ENCODE results near the gene EHBP1L1.
"Not testable (repeated sequence)": the region's sequence is repeated elsewhere in the genome, so short reads cannot be mapped to it uniquely, and the experiment has no call there.

The EHBP1L1 gene

DNA sequence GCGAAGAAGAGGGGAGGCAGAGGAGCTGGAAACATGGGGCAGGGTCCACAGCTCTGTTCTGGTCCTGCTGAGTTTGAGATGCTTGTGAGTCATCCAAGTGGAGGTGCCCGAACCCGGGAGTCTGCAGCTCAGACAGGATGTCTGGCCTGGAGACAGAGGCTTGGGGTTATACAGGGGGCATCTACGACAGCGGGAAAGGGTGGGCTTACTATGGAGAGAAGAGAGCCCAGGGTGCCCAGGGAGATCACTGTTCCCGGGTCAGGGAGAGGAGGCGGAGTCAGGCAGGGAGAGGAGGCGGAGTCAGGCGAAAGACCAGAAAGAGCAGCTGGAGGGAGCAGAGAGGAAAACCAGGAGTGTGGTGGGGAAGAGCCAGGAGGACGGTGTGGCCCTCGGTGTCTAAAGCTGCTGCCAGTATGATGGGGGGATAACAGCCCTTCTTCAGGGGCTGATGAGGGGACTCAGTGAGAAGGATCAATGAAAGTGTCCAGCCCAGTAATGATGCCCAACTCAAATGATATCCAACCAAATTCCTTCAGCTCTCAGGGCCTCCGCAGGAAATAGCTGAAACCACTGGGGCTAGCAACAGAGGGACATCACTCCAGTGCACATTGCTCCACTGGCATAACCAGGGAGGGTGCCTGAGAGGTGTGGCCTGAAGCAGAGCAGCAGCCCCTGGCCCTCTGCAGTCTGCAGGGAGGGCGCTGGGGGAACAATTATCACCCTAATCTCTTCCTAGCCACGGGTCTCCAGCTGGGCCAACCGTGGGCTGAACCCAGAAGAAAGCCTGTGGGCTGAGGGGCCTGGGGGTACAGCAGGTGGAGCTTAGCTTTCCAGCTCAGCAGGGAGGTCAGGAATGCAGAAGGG is 15.1 kb upstream of the EHBP1L1 start:
- DNase-seq (ENCODE audit: low spot score), result no peak

DNA sequence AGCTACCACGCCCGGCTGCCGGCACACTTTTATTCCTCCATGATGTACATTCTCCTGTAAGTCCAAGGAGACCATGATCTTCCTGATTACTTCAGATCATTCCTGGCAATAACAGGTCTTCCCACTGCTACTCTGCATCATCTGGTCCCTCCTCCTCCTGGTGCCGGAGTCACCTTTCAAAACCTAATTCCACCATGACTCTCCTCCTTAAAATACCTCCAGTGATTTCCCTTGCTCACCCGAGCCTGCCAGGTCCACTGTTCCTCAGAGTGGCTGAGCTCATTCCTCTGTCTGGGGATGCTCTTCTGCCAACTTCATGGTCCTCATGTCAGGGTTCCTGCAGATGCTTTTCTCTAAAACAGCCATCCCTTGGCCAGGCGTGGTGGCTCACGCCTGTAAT is 13.8 kb upstream of the EHBP1L1 start:
- DNase-seq (ENCODE audit: low spot score), result no peak

DNA sequence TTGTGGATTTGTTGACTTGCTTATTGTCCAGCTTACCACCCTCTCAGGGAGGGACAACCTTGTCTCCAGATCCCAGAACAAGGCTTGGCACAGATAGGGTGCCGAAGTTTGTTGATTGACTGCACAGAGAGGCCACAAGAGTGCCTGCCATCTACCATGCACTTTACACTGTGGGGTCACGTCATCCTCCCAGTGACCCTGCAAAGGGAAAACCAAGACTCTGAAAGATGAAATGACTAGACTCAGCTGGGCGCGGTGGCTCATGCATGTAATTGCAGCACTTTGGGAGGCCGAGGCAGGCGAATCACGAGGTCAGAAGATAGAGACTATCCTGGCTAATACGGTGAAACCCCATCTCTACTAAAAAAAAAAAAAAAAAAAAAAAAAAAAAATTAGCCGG is 13.1 kb upstream of the EHBP1L1 start:
- no peak for DNase-seq (ENCODE audit: low spot score)

DNA sequence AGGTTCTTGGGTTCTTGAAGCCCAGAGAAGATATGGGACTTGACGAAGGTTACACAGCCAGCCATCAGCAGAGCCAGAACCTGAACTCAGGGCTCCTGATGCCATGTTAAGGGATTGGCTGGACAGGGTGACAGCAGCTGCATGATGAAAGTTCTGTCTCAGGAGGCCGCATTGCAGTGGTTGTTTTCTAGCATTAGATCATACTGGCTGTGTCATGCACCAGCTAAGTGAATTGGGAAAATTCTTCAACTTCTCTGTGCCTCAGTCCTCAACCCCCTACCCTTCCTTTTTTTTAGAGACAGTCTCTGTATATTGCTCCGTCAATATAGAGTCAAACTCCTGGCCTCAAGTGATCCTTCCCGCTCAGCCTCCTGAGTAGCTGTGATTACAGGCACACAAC is 12.3 kb upstream of the EHBP1L1 start:
- DNase-seq (ENCODE audit: low spot score), result no peak

DNA sequence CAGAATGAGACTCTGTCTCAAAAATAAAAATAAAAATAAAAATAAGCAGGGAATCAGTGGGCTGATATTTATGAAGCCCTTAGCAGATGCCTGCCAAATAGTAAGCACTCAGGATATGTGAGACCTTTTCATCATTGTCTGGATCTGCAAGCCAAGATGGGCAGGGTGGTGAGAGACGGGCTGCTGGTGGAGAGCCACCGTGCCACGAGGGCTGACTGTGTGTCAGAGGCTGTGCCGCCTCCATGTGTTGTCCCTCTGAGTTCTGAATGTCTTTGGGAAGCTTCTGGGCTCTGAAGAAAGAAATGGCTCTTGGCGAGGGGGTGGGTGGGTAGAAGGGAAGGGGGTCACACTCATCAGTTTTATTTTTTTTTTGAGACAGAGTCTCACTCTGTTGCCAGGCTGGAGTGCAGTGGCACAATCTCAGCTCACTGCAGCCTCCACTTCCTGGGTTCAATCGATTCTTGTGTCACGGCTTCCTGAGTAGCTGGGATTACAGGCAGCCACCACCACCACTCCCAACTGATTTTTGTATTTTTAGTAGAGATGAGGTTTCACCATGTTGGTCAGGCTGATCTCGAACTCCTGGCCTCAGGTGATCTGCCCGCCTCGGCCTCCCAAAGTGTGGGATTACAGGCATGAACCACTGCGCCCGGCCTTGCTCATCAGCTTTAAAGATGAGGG is 10.8 kb upstream of the EHBP1L1 start:
- DNase-seq (ENCODE audit: low spot score), result not testable (repeated sequence)

DNA sequence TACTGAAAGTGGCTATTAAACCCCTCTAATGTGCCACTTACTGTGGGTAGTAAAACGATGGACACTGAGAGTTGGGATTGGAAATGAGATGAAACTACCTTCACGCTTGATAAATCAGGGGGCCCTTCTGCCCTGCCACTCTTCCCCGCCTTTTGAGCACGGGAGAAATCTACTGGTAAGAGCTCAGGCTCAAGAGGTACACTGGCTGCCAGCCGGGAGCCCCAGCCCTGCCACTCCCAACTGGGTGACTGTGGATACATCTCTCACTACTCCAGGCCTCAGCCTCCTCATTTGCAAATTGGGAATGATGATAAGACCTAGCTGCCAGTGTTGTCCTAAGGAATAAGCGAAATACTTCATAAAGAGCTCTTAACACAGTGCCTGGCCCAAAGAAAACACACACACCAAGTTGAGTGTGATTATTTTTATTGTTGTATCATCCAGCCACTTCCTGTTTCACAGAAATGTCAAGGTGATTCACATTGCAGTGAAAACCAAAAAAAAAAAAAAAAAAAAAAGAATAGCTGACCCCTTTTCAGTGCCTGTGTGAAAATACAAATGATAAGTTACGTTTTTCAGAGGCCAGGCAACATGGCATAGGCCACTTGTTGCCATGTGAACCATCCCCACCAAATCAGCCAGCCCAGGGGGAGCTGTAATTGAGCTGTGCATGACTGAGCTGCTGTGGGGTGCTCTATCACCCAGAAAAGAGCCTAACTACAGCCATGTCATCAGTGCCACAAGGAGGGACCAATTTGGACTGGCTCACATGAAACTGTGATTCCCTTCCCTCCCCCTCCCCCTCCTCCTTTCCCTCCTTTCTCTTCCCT is 10.0 kb upstream of the EHBP1L1 start:
- DNase-seq (ENCODE audit: low spot score), result no peak

DNA sequence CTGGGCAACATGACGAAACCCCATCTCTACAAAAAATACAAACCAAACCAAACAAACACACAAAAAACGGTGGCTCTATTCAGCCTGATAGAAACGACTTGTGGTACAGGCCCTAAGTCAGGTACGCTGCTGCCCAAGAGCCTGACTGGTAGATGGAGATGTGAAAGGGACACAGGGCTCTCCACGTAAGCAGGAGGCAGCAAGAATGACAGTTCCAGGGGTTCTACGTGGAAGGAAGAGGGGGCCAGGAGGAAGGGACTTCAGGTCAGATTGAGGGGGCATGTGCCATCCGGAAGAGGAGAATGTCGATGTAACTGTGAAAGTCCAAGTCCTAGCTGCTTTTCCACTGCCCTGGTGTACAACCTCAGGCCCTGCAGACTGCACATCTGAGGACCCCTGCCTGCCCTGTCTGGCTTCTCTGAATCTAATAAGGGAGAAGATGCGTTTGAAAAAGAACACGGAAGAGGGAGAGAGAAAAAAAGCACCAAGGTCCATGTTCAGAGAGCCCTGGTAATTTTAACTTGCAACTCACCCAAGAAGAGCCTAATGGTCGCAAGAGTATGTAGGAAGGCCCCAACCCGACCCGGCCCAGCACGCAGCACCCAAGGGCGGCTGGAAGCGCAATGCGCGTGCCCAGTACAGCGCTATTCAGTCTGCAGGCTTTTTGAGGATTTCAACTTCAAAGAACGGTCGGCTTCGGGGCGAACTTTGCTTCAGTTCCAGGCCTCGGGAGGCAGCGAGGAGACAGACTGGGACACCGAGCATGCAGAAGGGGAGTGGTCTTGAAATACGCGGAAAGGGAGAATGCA is 6.5 kb upstream of the EHBP1L1 start:
- DNase-seq (ENCODE audit: low spot score), result no peak

DNA sequence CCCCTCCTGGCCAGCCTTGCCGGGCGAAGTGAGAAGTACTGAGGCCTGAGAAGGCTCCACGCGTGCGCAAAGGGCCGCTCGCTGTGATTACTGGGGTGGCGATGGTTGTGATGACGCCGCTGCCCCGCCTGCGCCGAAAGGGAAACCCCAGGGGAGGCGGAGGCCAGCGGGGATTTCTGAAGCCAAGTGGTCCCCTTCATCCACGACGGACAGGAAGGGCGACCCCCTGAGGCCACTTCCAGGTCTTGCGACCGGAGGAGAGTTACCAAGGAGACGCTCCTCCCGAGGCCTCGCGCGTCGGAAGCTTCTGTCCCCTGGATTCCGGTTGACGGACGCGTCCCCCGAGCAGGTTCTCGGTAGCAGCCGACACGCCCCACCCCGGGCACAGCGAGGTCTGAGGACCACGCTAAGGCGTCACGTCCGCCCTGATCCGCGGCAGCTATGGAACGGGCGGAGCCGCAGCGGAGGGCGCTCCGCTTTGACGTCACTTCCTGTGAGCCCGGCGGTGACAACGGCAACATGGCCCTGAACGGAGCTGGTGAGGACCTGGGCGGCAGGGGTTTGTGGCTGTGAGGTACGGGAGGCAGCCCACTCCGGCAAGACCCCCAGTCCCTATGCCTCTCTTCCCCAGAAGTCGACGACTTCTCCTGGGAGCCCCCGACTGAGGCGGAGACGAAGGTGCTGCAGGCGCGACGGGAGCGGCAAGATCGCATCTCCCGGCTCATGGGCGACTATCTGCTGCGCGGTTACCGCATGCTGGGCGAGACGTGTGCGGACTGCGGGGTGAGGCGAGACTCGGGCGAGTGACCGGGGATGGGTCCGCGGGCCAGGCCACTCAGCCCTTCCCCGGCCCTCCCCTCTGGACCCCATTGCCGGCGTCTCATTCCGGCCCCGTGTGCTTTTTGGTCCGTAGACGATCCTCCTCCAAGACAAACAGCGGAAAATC is 5.6 kb upstream of the EHBP1L1 start, which contains the start of gene ZNRD2:
TSS of gene ZNRD2 (plus strand) at position 505 of the 946 bp plus-strand sequence. CDS start at position 520, 15 bp downstream.
- peak; percentile 95 for DNase-seq (ENCODE audit: low spot score)

DNA sequence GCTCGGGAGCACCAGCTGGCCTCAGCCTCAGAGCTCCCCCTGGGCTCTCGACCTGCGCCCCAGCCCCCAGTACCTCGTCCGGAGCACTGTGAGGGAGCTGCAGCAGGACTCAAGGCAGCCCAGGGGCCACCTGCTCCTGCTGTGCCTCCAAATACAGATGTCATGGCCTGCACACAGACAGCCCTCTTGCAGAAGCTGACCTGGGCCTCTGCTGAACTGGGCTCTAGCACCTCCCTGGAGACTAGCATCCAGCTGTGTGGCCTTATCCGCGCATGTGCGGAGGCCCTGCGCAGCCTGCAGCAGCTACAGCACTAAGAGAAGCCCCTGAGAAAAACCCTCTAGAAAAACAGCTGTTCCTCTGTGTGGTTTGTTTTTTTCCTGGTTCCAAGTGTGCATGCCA is 4.4 kb upstream of the EHBP1L1 start:
- DNase-seq (ENCODE audit: low spot score), result no peak

DNA sequence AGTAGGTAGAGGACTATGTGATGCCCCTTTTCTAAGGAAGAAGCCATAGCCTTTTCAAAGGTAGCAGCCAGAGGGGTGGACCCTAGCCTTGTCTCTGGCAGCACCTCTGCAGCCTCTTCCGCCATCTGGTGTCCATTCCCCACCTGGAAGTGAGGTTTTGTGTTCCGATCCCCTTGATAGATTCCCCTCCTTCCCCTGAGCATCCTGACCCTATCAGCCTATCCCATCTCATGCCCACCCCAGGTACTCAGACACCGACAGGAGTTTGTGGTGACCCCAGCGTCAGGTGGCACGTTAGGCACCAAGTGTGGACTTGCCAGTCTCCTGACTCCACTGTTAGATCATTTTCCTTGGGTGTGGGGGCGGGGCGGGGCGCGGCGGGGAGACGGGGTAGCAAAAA is 3.9 kb upstream of the EHBP1L1 start:
- no peak for DNase-seq (ENCODE audit: low spot score)

DNA sequence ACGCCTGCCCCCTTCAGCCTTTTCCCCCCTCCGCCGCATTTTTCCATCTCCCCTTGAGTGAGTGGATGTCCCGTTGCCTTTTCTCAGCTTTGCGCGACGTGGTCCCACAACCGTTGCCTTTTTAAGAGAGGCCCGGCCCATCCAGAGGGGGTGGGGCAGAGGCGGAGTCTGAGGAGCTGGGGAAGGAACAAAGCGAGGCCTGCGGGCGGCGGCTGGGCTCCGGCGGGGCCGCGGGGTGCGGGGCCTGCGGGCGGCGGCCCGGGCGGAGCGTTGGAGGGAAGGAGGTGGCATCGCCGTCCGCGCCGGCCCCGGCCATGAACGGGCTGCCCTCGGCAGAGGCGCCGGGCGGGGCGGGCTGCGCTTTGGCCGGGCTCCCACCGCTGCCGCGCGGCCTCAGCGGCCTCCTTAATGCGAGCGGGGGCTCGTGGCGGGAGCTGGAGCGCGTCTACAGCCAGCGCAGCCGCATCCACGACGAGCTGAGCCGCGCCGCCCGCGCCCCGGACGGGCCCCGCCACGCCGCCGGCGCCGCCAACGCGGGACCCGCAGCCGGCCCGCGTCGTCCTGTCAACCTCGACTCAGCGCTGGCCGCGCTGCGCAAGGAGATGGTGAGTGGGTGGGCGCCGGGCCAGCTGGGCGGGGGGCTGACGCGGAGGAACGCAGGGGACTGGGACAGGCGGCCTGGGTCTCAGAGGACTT is 3.3 kb upstream of the EHBP1L1 start, which contains the start of gene FAM89B:
TSS of gene FAM89B (plus strand) at position 183 of the 696 bp plus-strand sequence. CDS start at position 315, 132 bp downstream.
- peak; percentile 79 for DNase-seq (ENCODE audit: low spot score)

DNA sequence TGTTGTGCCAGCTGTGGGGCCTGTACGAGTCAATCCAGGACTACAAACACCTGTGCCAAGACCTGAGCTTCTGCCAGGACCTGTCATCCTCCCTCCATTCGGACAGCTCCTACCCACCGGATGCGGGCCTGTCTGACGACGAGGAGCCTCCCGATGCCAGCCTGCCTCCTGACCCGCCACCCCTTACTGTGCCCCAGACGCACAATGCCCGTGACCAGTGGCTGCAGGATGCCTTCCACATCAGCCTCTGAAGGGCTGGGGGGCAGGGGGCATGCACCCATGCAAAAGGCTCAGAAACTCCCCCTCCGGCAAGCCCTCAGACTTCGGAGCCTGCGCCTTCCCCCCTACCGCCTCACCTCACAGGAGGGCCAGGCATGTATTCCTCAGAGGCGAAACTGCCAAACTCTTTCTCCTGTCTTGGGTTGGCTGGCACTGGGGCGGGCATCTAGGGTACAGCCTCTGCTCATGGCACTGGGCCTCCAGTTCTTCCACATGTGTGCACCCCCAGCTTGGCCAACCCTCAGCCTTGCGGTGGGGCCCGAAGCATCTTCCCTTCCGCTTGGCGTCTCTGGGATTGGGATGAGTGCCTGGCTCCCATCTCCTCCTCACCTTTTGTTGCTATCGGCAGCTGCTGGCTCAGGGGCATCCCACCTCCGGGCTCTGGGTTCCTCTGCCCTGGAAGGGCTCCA is 2.3 kb upstream of the EHBP1L1 start:
- no peak for DNase-seq (ENCODE audit: low spot score)

DNA sequence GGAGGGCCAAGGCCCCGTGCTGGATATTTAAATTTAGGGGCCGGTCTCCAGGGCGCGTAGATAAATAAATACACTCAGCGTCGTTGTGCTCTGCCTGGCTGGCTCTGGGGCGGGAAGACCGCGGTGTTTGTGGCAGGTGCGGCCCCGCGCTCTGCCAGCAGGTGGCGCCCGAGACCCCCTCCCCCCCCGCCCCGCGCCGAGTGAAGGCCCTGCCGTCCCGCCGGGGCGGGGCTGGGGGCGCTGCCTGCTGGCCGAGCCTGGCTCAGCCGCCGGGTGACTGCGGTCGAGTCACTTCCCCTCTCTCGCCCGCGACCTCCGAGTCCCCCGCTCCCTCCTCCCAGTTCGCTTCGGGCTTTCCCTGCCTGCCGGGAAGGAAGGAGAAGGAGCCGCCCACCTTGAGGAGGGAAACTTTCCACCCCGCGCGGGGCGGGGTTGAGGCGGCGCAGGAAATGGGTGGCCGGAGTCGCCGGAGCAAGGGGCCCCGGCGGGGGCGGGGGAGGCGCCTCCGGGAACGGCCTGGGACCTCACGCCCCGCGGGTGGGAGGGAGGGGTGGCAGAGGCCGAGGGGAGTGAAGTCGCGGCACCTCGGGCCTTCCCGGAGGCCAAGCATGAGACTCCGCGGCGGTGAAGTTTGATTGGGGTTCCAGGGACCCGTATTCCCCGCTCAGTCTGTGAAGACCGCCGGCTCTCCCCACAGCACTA is 1.6 kb upstream of the EHBP1L1 start:
- peak; percentile 85 for DNase-seq (ENCODE audit: low spot score)

DNA sequence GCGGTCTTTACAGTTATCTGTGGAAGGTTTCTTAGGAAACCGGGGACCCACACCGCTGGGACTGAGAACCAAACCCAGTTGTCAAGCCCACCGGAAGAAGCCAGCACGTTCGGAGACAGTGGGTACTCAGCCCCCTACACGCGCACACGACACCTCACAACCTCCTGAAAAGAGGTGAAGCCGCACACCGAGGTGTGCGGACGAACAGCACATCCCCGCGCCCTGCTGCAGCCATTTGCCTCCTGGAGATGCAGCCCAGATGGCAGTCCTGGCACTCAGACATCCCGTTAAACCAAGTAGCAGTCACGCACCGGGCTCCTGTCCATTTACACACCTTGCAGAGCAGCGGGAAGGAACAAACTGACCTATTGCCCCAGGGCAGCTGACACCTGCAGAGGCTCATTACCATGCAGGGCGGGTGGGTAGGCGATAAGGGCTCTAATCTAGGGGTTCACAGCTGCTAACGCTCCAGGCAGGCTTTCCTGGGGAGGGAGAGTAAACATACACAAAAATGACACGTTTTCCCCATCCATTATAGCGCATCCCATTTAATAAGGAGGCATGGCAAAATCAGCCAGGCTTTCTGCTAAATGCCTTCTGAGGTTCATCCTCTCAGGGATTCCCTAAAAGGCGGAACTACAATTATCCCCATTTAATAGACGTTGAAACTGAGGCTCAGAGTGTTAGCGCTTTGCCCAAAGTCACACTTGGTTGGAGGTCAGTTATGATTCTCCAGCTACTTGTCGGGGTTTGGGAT is 864 bp upstream of the EHBP1L1 start:
- DNase-seq (ENCODE audit: low spot score), result peak; percentile 39

DNA sequence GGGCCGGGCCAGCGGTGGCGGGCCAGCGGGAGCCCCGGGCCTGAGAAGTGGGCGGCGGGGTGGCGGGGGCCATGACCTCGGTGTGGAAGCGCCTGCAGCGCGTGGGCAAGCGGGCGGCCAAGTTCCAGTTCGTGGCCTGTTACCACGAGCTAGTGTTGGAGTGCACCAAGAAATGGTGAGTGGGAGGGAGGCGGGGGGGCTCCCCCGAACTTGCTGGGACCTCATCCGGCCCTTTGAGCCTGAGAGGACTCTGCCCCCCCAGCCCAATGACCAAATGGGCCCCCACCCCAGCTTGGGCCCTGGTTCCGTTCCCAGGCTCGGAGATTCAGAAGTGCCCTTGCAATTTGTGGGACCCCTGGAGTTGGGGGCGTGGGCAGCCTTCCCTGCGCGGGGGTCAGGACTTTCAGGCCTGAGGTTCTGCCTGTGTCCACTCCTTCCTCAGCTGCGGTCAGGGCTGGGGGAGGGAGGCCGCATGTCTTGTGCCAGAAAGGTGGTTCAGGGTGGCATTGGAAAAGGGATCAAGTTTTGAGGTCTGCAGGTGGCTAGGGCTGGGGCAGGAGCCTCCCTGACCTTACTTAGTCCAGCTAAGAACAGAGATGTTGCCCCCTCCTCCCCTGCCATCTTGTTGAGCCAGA is 496 bp downstream of the EHBP1L1 start:
- no peak for DNase-seq (ENCODE audit: low spot score)

DNA sequence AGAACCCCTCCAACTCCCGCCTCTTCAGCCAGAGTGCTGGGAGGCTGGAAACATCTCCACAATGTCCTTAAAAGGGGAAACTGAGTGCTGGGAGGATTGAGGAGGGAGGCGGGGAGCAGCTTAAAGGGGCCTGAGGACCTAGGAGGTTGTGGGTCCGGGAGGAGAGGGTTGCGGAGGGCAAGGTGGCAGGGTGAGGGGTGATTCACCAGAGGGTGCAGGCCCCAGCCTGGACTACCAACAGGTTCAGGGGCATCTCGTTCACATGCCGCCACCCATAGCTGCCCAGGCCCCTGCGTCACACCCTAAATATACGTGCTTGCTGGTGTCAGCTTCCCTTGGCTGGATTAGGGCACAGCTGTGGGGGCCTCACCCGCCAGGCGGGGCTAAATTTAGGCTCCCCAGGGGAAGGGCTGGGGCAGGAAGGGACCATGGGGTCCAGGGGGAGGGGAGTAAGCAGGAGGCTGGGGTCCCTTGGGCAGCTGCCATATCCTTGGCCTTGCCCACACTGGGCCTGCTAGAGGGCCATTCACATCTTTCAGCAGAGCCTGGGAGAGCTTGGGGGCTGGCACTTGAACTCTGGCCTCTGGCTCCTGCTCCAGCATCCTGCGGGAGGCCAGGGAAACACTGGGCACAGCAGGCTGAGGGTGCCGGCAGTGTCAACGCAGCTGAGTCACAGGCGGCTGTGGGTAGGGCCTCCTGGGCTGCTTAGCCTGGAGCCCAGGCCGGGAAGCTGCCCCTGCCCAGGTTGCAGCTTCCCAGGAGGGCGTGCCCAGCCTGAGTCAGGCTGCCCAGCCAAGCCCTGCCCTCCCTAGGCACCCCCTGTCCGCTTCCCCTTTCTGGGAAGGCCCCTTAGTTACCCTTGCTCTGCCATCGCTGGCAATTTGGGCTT is 1.3 kb downstream of the EHBP1L1 start:
- peak; percentile 79 for DNase-seq (ENCODE audit: low spot score)
